ENCODE measurements around the gene ST6GALNAC6. TPM values are rescaled to one million over a fixed set of nuclear protein-coding genes. Genes with fewer than 3 reads are reported as not detected.

Gene ST6GALNAC6
- total RNA-seq, 1 donor, result 53.2 TPM

DNA sequence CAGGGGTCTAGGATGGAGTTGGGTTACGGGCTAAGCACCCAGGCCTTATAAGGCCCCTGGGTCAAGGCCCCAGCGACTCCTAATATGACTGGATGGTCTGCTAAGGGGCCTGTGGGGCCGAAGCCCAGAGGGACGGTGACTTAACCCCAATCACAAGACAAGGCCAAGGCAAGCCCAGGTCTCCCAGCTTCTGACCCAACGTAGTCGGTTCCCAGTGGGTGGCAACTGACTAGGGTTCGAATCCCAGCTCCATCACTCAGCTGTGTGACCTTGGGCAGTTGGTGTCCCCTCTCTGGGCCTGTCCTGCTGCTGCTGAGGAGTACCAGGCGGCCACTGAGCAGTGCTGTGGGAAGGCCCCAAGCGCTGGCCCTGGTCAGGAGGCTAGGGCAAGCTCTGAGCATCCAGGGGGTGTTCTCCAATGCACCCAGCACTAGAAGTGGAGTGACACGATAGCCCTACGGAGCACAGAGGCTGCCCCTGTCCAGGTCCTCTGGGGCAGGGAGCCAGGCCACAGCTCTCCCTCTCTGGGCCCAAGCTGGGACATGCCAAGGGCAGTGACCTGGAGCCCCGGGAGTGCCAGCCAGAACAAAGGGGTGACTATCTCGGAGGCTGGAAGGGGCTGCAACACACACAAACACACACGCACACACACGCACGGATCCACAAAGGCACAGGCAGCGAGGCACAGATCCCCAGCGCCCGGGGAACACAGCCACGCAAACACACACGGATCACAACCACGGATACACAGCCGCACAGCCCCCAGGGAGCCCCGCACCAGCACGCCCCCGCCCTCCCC, 22.4 kb downstream of the ST6GALNAC6 start:
- peak overlapping the region; percentile 97 for H3K4me2 ChIP-seq (ENCODE audit: insufficient read depth, low read length)
- TF ChIP-seq, protein P1, sequence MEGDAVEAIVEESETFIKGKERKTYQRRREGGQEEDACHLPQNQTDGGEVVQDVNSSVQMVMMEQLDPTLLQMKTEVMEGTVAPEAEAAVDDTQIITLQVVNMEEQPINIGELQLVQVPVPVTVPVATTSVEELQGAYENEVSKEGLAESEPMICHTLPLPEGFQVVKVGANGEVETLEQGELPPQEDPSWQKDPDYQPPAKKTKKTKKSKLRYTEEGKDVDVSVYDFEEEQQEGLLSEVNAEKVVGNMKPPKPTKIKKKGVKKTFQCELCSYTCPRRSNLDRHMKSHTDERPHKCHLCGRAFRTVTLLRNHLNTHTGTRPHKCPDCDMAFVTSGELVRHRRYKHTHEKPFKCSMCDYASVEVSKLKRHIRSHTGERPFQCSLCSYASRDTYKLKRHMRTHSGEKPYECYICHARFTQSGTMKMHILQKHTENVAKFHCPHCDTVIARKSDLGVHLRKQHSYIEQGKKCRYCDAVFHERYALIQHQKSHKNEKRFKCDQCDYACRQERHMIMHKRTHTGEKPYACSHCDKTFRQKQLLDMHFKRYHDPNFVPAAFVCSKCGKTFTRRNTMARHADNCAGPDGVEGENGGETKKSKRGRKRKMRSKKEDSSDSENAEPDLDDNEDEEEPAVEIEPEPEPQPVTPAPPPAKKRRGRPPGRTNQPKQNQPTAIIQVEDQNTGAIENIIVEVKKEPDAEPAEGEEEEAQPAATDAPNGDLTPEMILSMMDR (IDR thresholded peaks at IDR 0.05; ENCODE audit: extremely low read depth, low read depth, low read length), result no peak
- peak overlapping the region; percentile 72 for H2AFZ ChIP-seq (ENCODE audit: low read length)
- peak overlapping the region; percentile 65 for H3K27ac ChIP-seq (ENCODE audit: low read depth, low read length)
- H3K9me3 ChIP-seq (ENCODE audit: low read depth, low read length), result no peaks in the 10 kb centered on the region
- H3K79me2 ChIP-seq (ENCODE audit: insufficient read depth, low read length), result peaks cover 34% of the 10 kb centered on the region
- peaks cover 15% of the 10 kb centered on the region for H4K20me1 ChIP-seq (ENCODE audit: insufficient read depth, low read length)
- peaks cover 10% of the 10 kb centered on the region for H3K36me3 ChIP-seq (ENCODE audit: insufficient read depth, low read length)
- H3K27me3 ChIP-seq (ENCODE audit: insufficient read depth, low read length), result no peaks in the 10 kb centered on the region
- peak; percentile 93 for DNase-seq (ENCODE audit: insufficient read length, low spot score, missing footprints)
- H3K4me3 ChIP-seq (ENCODE audit: insufficient read depth, low read length), result peak overlapping the region; percentile 81
- peaks cover 47% of the 10 kb centered on the region for H3K4me1 ChIP-seq (ENCODE audit: insufficient read depth, low read length)

DNA sequence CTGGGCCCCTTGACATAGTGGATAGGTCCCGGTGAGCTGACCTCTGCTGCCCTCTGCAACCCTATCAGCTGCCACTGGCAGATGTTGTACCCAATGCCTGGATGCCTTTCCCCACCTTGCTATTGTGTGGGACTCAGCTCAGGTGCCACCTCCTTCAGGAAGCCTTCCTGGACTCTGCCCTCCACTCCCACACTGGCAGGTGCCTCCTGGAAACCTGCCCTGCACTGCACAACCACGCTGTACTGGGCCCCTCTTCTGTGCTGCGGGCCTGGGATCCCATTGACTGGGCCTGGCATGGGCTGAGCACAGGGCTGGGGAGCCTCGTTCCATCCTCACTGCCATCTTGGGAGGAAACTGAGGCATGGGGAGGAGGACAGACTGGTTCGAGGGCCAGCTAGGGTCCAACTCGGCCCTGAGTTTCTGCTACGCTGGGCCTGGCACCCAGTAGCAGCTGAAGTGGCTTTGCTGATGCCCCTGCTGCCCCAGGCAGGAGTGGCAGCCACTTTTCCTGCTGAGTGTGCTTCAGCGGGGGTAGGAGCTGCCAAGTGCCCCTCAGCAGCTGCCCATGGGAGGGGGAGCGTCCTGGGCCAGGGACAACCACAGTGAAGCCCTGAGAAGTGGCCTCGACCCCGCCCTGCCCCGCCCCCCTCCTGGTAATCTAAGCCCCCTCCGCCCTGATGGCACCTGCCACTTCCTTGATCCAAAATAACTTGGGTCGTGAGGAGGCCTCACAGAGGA, 23.2 kb downstream of the ST6GALNAC6 start:
- peaks cover 34% of the 10 kb centered on the region for H3K79me2 ChIP-seq (ENCODE audit: insufficient read depth, low read length)
- H3K4me1 ChIP-seq (ENCODE audit: insufficient read depth, low read length), result peaks cover 55% of the 10 kb centered on the region
- no peaks in the 10 kb centered on the region for H3K27me3 ChIP-seq (ENCODE audit: insufficient read depth, low read length)
- H3K36me3 ChIP-seq (ENCODE audit: insufficient read depth, low read length), result peaks cover 15% of the 10 kb centered on the region
- peaks cover 15% of the 10 kb centered on the region for H4K20me1 ChIP-seq (ENCODE audit: insufficient read depth, low read length)
- H3K4me3 ChIP-seq (ENCODE audit: insufficient read depth, low read length), result peak overlapping the region; percentile 81
- no peak overlapping the region for H2AFZ ChIP-seq (ENCODE audit: low read length)
- H3K27ac ChIP-seq (ENCODE audit: low read depth, low read length), result peak overlapping the region; percentile 39
- TF ChIP-seq, protein P1 (IDR thresholded peaks at IDR 0.05; ENCODE audit: extremely low read depth, low read depth, low read length), result no peak
- H3K9me3 ChIP-seq (ENCODE audit: low read depth, low read length), result no peaks in the 10 kb centered on the region
- peak; percentile 80 for DNase-seq (ENCODE audit: insufficient read length, low spot score, missing footprints)
- H3K4me2 ChIP-seq (ENCODE audit: insufficient read depth, low read length), result peak overlapping the region; percentile 97

DNA sequence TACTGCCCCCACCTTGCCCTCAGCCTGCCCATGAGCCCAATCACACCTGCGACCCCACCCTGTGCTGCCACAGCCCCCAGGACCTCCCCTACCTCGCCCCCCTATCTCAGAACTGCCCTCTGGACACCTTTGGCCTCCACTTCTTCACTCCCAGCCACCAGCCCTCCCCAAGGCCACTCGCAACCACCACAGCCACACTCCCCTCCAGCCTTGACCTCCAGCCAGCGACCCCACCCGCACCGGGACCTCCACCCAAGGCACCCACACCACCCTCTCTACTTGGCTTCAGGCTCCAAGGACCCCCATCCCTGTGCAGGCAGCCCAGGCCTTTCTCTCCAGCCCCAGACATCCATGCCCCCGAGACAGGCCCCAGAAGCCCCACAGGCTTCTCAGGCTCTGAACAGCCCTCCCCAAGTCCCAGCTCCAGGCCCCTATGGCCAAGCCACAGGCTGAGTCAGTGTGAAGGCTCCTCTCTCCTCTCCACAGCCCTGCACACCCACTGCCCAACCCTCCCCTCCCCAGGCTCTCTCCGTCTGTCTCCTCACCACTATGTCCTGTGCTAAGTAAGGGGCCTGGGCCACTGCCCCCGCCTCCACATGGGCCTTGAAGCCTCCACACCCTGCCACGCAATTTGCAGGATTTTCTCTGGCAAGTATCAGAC, 24.0 kb downstream of the ST6GALNAC6 start:
- DNase-seq (ENCODE audit: insufficient read length, low spot score, missing footprints), result peak; percentile 98
- H3K36me3 ChIP-seq (ENCODE audit: insufficient read depth, low read length), result peaks cover 22% of the 10 kb centered on the region
- H2AFZ ChIP-seq (ENCODE audit: low read length), result no peak overlapping the region
- peak overlapping the region; percentile 61 for H3K4me3 ChIP-seq (ENCODE audit: insufficient read depth, low read length)
- H3K4me1 ChIP-seq (ENCODE audit: insufficient read depth, low read length), result peaks cover 58% of the 10 kb centered on the region
- TF ChIP-seq, protein P1 (IDR thresholded peaks at IDR 0.05; ENCODE audit: extremely low read depth, low read depth, low read length), result no peak
- peak overlapping the region; percentile 39 for H3K27ac ChIP-seq (ENCODE audit: low read depth, low read length)
- H3K4me2 ChIP-seq (ENCODE audit: insufficient read depth, low read length), result peak overlapping the region; percentile 97
- no peaks in the 10 kb centered on the region for H3K9me3 ChIP-seq (ENCODE audit: low read depth, low read length)
- no peaks in the 10 kb centered on the region for H3K27me3 ChIP-seq (ENCODE audit: insufficient read depth, low read length)
- H3K79me2 ChIP-seq (ENCODE audit: insufficient read depth, low read length), result peaks cover 34% of the 10 kb centered on the region
- H4K20me1 ChIP-seq (ENCODE audit: insufficient read depth, low read length), result peaks cover 15% of the 10 kb centered on the region

Data from osteoblast (primary cell).